ENCODE measurements around the gene ANXA6.
A peak's percentile ranks its signal among the peaks of the same experiment; 100 is the strongest.

Gene ANXA6

GRCh38 chr5:151150471-151151262 is 6.9 kb downstream of the ANXA6 start:
- no peaks in the 10 kb centered on the region for H3K9me3 Mint-ChIP-seq
- H3K36me3 Mint-ChIP-seq (ENCODE audit: low read depth) = peaks cover 76% of the 10 kb centered on the region
- peak overlapping the region; percentile 98 for H3K4me3 Mint-ChIP-seq
- H3K27me3 Mint-ChIP-seq = no peaks in the 10 kb centered on the region
- H3K4me1 Mint-ChIP-seq (ENCODE audit: low read depth) = peaks cover 97% of the 10 kb centered on the region
- H3K27ac Mint-ChIP-seq = peak overlapping the region; percentile 97

GRCh38 chr5:151148583-151148982 is 9.0 kb downstream of the ANXA6 start:
- peaks cover 76% of the 10 kb centered on the region for H3K36me3 Mint-ChIP-seq (ENCODE audit: low read depth)
- H3K4me1 Mint-ChIP-seq (ENCODE audit: low read depth) = peaks cover 100% of the 10 kb centered on the region
- peak overlapping the region; percentile 10 for H3K4me3 Mint-ChIP-seq
- H3K9me3 Mint-ChIP-seq = no peaks in the 10 kb centered on the region
- H3K27ac Mint-ChIP-seq = peak overlapping the region; percentile 73
- no peaks in the 10 kb centered on the region for H3K27me3 Mint-ChIP-seq

- Mint-ChIP-seq H3K27ac (peak overlapping the region; percentile 43), H3K27me3 (no peaks in the 10 kb centered on the region), H3K4me1 (ENCODE audit: low read depth) (peaks cover 100% of the 10 kb centered on the region), H3K9me3 (no peaks in the 10 kb centered on the region), H3K4me3 (no peak overlapping the region), H3K36me3 (ENCODE audit: low read depth) (peaks cover 79% of the 10 kb centered on the region)
Measured at GRCh38 chr5:151147033-151147432, 10.5 kb downstream of the ANXA6 start.

- no peaks in the 10 kb centered on the region for H3K9me3 Mint-ChIP-seq
- no peak overlapping the region for H3K4me3 Mint-ChIP-seq
- H3K27ac Mint-ChIP-seq = peak overlapping the region; percentile 74
- no peaks in the 10 kb centered on the region for H3K27me3 Mint-ChIP-seq
- peaks cover 100% of the 10 kb centered on the region for H3K4me1 Mint-ChIP-seq (ENCODE audit: low read depth)
- H3K36me3 Mint-ChIP-seq (ENCODE audit: low read depth) = peaks cover 79% of the 10 kb centered on the region
Measured at GRCh38 chr5:151146061-151146460, 11.5 kb downstream of the ANXA6 start.

GRCh38 chr5:151144922-151145321 is 12.7 kb downstream of the ANXA6 start:
- Mint-ChIP-seq H3K4me1 (ENCODE audit: low read depth) (peaks cover 100% of the 10 kb centered on the region), H3K27me3 (no peaks in the 10 kb centered on the region), H3K4me3 (no peak overlapping the region), H3K27ac (no peak overlapping the region), H3K9me3 (no peaks in the 10 kb centered on the region), H3K36me3 (ENCODE audit: low read depth) (peaks cover 81% of the 10 kb centered on the region)

- Mint-ChIP-seq H3K36me3 (ENCODE audit: low read depth) (peaks cover 83% of the 10 kb centered on the region), H3K27ac (peak overlapping the region; percentile 85), H3K4me3 (no peak overlapping the region), H3K4me1 (ENCODE audit: low read depth) (peaks cover 100% of the 10 kb centered on the region), H3K27me3 (no peaks in the 10 kb centered on the region), H3K9me3 (no peaks in the 10 kb centered on the region)
Measured at GRCh38 chr5:151144275-151144674, 13.3 kb downstream of the ANXA6 start.

GRCh38 chr5:151143645-151144044 is 13.9 kb downstream of the ANXA6 start:
- H3K4me3 Mint-ChIP-seq = no peak overlapping the region
- peak overlapping the region; percentile 85 for H3K27ac Mint-ChIP-seq
- peaks cover 84% of the 10 kb centered on the region for H3K36me3 Mint-ChIP-seq (ENCODE audit: low read depth)
- H3K9me3 Mint-ChIP-seq = no peaks in the 10 kb centered on the region
- no peaks in the 10 kb centered on the region for H3K27me3 Mint-ChIP-seq
- peaks cover 100% of the 10 kb centered on the region for H3K4me1 Mint-ChIP-seq (ENCODE audit: low read depth)

- Mint-ChIP-seq H3K9me3 (no peaks in the 10 kb centered on the region), H3K27ac (peak overlapping the region; percentile 85), H3K4me1 (ENCODE audit: low read depth) (peaks cover 100% of the 10 kb centered on the region), H3K4me3 (no peak overlapping the region), H3K36me3 (ENCODE audit: low read depth) (peaks cover 84% of the 10 kb centered on the region), H3K27me3 (no peaks in the 10 kb centered on the region)
Measured at GRCh38 chr5:151142933-151143332, 14.6 kb downstream of the ANXA6 start.

GRCh38 chr5:151141535-151141934 is 16.0 kb downstream of the ANXA6 start:
- Mint-ChIP-seq H3K27ac (peak overlapping the region; percentile 85), H3K4me3 (peak overlapping the region; percentile 83), H3K9me3 (no peaks in the 10 kb centered on the region), H3K27me3 (no peaks in the 10 kb centered on the region), H3K36me3 (ENCODE audit: low read depth) (peaks cover 85% of the 10 kb centered on the region), H3K4me1 (ENCODE audit: low read depth) (peaks cover 91% of the 10 kb centered on the region)

GRCh38 chr5:151140686-151141459 is 16.7 kb downstream of the ANXA6 start:
- no peaks in the 10 kb centered on the region for H3K27me3 Mint-ChIP-seq
- H3K4me1 Mint-ChIP-seq (ENCODE audit: low read depth) = peaks cover 85% of the 10 kb centered on the region
- H3K27ac Mint-ChIP-seq = peak overlapping the region; percentile 85
- peaks cover 85% of the 10 kb centered on the region for H3K36me3 Mint-ChIP-seq (ENCODE audit: low read depth)
- no peaks in the 10 kb centered on the region for H3K9me3 Mint-ChIP-seq
- H3K4me3 Mint-ChIP-seq = peak overlapping the region; percentile 83

GRCh38 chr5:151139646-151140045 is 17.9 kb downstream of the ANXA6 start:
- Mint-ChIP-seq H3K27me3 (no peaks in the 10 kb centered on the region), H3K36me3 (ENCODE audit: low read depth) (peaks cover 87% of the 10 kb centered on the region), H3K4me3 (no peak overlapping the region), H3K9me3 (no peaks in the 10 kb centered on the region), H3K4me1 (ENCODE audit: low read depth) (peaks cover 75% of the 10 kb centered on the region), H3K27ac (peak overlapping the region; percentile 67)

- Mint-ChIP-seq H3K4me1 (ENCODE audit: low read depth) (peaks cover 73% of the 10 kb centered on the region), H3K9me3 (no peaks in the 10 kb centered on the region), H3K4me3 (no peak overlapping the region), H3K27me3 (no peaks in the 10 kb centered on the region), H3K36me3 (ENCODE audit: low read depth) (peaks cover 85% of the 10 kb centered on the region), H3K27ac (peak overlapping the region; percentile 67)
Measured at GRCh38 chr5:151139015-151139414, 18.6 kb downstream of the ANXA6 start.

- Mint-ChIP-seq H3K36me3 (ENCODE audit: low read depth) (peaks cover 85% of the 10 kb centered on the region), H3K27ac (peak overlapping the region; percentile 67), H3K27me3 (no peaks in the 10 kb centered on the region), H3K9me3 (no peaks in the 10 kb centered on the region), H3K4me3 (no peak overlapping the region), H3K4me1 (ENCODE audit: low read depth) (peaks cover 71% of the 10 kb centered on the region)
Measured at GRCh38 chr5:151138114-151138513, 19.5 kb downstream of the ANXA6 start.

GRCh38 chr5:151137067-151137825 is 20.3 kb downstream of the ANXA6 start:
- Mint-ChIP-seq H3K4me1 (ENCODE audit: low read depth) (peaks cover 71% of the 10 kb centered on the region), H3K27me3 (no peaks in the 10 kb centered on the region), H3K36me3 (ENCODE audit: low read depth) (peaks cover 82% of the 10 kb centered on the region), H3K27ac (peak overlapping the region; percentile 23), H3K9me3 (no peaks in the 10 kb centered on the region), H3K4me3 (no peak overlapping the region)

GRCh38 chr5:151134228-151134627 is 23.4 kb downstream of the ANXA6 start:
- peaks cover 89% of the 10 kb centered on the region for H3K36me3 Mint-ChIP-seq (ENCODE audit: low read depth)
- peaks cover 69% of the 10 kb centered on the region for H3K4me1 Mint-ChIP-seq (ENCODE audit: low read depth)
- H3K27ac Mint-ChIP-seq = peak overlapping the region; percentile 34
- H3K9me3 Mint-ChIP-seq = no peaks in the 10 kb centered on the region
- H3K4me3 Mint-ChIP-seq = no peak overlapping the region
- no peaks in the 10 kb centered on the region for H3K27me3 Mint-ChIP-seq

Data from stimulated activated naive CD8-positive, alpha-beta T cell treated with anti-CD3 and anti-CD28 coated beads, Interleukin-15, Interleukin-2, amounts not matched to agents 100 ng/mL and 50 ng/mL, for 24 hours (primary cell).